ENCODE results near the gene ROBO1.

ROBO1 gene

DNA sequence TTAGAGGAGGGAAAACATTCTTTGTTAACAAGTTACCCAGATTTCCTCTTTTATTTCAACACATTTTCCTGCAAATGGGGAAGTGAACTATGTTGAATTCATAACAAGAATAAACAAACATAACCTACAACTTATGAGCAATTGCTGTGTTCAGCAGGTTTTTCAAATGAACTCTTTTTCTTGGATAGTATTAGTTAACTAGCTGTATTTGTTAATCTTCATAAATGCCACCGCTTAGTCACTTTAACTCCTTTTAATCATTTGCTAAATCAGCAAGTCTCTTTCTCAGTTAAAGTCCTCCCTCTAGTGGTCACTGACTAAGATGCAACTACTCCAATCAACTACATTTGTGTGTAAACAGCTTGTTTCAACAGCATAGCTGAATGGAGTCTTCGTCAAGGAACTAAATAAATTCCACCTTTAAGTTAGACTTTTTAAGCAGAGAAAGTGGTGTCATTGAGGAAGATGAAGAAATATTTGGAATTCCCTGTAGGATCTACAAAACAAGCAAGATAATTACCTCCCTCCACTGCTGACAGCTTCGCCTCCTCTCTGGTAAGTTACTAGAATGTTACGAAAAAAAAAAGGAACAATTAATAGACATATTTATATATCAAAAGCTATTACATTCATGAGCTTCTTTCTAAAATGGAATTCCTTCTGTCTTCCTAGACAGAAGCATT, 1122.0 kb downstream of the ROBO1 start:
- DNase-seq: peak; percentile 49

DNA sequence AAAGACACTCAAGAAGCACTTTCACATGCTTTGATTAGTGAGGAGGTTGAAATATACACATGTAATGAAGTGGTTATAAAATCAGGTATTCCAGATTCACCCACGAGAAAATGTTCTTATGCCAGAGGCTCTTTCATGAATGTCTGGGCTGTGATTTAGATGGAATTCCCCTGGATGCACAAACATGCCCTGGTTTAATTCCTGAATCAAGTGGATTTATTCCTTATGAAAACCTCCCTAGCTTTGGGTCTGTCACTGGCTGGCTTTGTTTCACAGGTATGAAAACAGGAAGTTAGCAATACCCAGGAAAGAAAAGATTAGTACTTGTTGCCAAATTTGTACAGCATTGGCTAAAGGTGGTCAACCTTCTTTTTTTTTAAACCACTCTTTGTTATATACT, 1123.0 kb downstream of the ROBO1 start:
- DNase-seq: no peak

DNA sequence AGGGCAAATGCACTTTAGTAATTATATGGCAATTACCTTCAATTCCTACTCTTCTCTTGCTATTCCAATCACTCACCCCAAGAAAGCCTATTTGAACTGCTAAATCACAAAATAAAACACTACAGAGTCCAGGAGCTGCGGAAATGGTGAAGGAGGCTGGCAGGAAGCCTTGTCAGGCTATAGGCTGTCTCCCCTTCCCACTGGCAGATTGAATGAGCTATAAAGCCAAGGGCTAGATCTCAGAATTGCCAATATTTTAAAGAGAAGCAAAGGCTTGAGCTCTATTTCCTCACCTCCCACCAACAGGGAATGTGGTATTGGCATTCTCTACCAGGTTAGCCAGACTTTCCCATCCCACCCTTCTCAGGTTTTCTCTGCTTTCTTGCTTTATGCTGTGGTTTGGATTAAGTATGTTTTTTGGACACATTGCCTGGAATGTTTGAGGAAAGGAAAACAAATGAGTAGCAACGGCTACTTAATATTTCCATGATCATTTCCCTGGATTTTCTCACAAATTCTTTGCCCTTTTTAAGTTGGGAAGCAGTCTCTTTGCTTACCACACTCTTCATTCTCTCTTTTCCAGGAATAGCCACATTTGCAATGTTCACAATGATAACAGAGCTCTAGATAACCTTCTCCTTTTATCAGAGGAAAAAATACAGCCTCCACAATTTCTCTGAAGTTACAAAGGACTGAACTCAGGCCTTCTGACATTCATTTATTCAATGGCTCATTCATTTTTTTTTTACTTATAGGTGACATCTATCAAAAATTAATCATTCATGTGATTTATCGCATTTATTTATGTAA, 1125.4 kb downstream of the ROBO1 start:
- DNase-seq: no peak

DNA sequence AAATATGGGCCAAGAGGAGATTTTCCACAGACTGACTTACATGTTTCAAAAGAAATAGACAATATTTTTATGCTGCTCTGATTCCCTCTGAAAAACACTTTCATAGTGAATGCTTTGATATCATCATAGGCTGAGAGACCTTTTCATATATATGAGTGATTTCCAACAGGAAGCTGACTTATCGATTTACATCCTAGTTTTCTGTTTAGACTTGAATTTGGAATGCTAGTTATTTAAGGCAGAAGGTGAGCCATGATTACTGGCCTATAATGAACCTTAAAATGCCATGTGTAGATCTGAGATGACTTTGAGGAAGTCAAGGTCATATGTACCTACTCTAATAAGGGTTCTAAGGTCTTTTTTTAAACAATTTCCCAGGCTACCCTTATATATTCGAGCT, 1126.1 kb downstream of the ROBO1 start:
- no peak for DNase-seq

DNA sequence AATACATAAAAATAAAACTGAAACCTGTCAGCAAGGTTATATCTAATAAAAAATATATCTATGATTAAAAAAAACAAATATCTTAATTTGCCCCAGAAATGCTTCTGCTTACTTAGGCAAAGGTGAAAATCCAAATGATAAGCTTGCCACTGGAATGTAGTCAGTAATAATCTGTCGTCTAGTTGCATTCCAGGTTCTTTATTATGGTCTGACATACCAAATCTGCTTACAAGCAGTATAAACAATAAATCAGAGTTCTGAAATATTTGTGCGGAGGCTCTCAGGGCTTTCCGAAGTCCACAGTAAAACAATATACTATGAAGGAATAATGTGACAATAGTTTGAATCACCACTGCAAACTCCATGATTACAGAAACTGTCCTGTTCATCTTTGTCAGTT, 1133.5 kb downstream of the ROBO1 start:
- DNase-seq: no peak

DNA sequence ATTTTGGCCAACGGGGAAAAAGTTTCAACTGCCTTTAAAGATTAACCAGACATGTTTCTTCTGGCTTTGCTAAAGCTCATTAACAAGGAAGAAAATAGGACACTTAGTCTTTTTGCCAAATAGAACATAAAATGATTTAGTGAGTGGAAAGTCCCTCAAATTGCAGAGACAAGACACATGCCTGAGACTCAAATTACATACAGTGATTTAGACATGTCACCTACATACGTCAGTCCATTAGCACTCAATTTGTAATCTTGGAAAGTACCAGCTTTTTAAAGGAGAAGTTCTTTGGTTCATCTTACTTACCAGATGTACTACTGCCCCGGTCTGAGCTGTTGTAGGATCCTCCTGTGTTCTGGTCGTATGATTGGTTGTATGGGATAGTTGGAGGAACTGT, 1134.2 kb downstream of the ROBO1 start:
- no peak for DNase-seq

DNA sequence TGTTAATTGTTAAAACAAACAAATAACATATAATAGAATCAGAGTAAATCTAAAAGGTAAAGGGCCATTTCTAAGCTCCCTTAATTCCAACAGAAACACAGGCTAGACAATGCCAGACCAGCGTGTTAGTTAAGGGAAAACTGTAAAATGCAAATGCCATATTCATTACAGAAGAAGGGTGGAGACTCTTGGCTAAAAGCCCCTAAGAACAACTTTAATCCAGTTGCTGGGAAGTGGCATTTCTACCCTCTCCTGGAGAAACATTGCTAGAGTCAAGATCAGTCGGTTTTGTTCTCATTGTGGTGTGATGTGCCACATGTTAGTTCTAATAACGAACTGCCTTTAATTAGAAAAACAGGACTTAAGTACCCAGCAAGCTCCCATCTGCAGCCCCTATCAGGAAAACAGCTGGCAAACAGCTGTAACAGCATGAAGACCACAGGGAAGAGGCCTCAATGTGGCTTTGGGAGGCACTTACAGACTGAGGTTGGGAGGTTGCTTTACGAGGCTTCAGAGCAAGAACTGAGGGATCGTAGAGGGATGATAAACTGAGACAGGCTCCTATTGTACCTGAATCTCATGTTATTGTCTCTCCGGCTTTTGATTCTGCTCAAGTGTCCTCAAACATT, 1134.8 kb downstream of the ROBO1 start:
- no peak for DNase-seq

DNA sequence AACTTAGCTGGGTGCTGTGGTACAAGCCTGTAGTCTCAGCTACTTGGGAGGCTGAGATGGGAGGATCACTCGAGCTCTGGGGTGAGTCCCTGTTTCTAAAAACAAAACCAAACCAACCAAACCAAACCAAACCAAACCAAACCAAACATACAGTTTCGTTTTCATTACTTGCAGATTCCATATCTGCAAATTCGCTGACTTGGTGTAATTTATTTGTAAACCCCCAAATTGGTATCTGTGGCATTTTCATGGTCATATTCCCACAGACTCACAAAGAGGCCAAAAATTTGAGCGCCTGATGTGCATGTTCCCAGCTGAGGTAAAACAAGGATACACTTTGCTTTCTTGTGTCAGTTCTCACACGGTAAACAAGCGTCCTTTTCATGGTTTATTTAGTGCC, 1138.3 kb downstream of the ROBO1 start:
- DNase-seq: no peak

DNA sequence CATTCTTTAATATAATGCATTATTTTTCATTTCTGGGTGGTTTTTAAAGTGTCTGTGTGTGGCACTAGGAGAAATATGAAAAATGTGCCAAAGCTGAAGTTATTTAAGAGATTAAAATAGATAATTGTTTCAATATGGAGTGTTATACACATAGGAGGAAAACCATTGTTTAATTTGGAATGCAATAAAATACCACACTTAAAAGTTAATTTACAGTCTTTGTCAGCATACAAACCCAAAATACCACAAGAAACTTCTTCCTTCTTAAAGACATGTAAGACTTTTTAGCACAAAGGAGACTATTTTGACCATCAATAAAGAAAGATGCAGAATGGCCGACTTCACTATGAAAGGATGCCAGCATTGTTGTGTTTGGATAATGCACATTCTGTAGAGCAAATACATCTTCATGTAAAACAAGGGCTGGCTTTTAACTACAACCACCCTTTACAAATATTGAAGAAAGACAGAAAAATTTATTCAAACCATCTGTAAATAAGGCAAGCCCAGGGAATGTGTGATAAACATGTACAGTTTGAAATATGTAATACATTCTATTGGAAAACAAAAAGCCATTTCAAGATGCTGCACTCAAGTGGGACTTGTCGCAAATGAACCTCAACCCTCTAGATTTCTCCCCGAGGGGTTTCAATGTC, 1146.6 kb downstream of the ROBO1 start:
- no peak for DNase-seq

DNA sequence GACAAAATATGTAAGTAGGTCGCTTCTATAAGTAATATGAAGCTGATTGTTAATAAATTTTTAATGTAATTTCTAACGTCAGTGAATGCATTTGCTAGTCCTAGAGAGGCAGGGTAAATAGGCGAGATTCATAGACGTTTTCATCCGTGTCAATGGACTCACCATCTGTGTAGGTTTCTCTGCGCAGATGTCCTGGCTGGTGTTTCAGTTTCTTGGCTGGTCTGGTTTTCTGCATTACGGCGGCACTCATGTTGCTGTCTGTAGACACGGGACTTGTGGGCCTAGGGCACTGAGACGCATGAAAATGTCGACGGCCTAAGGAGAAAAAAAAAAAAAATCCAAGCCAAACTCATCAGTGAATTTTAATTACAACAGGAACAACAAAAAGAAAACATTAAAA, 1153.3 kb downstream of the ROBO1 start:
- DNase-seq: peak; percentile 43

DNA sequence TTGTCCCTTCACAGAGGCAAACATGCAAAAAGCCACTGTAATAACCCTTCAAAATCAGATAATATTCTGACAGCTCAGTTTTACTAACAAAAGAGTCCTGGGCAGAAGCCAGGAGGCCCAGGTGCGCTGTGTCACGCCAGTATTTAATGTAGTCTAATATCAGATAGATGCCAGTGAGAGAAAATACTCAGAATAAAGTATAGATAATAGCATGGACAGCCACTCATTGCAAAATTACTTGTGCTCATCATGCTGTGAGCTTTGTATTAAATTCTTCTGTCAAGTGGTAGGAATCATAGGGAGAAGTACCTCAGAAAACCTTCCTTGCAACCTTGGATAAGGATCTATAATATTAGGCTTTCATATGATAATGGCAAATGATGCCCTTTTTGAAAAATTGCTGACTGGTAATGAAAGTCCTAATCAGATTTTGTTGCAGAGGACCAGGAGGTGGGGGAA, 1154.3 kb downstream of the ROBO1 start:
- DNase-seq: peak; percentile 45

DNA sequence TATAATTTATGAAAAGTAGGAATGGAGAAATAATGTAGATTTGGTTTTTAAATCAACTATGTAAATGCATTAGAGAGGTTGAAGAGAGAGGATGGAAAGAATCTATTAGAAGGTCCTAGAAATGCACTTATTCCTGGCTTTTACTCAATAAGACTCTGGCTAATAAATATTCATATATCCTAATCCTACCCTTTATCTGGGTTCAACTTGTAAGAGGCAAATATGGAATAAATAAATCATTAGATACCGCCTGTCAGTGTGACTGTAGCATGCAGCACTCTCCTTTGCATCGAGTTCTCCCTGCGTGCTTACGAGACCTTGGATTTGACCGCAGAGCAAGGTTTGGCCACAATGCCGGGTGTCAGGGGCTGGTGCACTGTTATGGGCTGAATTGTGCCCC, 1156.5 kb downstream of the ROBO1 start:
- DNase-seq: no peak

DNA sequence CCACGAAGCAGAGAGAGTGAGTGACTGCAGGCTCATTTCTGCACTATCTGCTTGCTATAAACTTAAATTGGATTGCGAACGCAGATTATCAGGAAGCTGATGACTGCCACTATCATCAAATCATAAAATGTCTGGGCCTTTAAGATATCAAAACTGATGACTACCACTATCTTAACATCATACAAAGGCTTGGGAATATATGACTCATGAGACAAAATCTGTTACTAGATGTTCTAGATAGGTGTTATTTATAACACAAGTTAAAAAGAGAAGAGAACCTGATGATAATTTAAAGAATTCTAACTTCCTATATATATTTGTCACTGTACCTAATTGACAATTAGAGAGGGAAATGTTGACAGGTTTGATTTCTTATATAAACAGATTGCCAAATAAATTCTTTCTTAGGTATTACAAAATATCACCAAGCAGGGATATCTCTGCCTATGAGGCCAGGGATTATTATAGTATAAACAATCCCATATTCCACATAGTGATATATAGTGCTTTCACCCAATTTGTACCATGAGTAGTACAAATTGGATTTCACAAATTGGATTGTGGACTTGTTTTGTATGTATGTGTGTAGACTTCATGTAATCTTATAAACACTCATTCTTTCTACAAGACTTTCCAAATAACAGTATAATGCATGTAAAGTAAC, 1157.2 kb downstream of the ROBO1 start:
- no peak for DNase-seq

DNA sequence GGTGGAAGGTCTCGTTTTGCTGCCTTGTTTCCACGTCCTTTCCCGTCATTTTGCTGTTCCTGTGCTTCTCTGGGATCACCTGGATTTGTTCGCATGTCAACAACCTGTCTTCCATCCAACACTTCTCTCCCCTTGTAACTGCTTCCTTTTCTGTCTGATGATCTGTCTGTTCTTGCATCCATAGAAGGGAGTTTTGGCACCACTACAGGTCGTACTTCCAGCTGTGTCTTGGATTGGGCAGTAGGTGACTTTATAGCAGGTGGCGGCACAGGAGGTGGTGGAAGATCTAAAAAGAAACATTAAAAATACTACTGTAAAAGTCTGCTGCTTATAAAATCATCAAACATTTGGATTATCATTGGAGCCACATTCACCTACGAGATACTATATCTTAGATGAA, 1161.0 kb downstream of the ROBO1 start:
- no peak for DNase-seq

DNA sequence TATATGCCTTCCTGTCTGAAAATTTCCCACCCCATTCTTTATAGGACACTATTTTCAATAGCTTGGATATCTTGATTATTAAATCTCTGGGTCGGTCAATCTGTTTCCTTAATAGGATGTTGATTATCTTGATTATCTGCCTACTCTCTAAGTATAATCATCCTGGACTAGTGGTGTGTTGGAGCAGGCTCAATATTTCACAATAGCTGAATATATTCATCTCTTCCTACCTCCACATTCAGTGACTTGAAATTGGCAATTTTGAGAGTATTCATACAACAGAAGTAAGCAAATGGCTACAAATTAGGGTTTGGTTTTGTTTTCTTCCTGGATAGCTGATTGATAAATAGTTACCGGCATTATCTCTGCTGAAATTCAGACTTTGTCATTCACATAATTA, 1162.6 kb downstream of the ROBO1 start:
- DNase-seq: no peak

DNA sequence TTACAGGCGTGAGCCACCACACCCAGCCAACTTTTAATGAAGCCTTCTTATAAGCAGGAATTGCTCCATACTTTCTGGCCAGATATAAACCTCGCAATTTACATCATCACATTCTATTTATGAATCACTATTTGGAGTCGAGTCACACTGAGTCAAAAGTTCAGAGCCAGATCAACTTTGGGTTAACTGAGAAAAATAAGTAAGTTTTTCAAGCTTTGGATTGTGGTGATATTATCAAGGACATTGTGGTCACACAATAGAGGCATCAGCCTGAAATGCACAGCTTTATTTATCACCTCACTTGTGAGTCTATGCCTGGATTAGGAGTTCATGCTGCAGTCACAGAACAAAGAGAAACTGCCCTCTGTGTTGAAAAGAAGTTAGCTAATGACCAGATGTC, 1163.5 kb downstream of the ROBO1 start:
- DNase-seq: no peak

DNA sequence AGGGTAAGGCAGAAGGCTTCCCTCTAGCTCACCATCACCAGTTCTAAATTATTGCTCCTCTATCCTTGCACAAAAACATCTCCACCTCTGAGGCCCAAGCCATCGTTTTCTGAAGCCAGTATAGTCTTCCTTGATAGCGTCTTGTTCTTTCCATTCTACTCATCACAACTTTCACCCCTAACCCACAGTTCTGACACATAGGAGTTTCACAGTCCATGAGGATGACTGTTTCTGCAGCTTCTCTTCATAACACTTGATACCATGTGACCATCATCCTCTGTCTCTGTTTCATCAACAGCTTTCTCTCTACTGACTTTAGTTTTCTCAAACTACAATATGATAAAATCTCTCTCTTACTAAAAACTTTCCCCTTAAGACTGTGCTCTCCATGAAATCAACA, 1166.5 kb downstream of the ROBO1 start:
- no peak for DNase-seq

DNA sequence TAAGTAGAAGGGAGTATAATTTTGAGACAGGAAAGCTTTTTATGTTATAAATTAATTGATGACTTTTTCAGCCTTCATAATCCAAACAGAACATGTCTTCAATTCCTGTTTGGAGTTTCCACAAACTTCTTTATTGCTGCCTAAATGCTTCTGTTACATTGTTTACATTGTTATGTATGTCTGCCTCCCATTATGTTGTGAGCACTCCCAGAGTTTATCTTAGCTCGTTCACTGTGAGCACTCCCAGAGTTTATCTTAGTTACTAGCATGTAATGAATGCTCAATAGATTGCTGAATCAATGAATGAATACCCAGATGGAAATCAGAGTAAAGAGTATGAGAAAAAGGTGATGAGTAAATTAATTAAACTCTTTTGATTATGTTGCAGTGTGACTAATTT, 1178.0 kb downstream of the ROBO1 start:
- DNase-seq: no peak

DNA sequence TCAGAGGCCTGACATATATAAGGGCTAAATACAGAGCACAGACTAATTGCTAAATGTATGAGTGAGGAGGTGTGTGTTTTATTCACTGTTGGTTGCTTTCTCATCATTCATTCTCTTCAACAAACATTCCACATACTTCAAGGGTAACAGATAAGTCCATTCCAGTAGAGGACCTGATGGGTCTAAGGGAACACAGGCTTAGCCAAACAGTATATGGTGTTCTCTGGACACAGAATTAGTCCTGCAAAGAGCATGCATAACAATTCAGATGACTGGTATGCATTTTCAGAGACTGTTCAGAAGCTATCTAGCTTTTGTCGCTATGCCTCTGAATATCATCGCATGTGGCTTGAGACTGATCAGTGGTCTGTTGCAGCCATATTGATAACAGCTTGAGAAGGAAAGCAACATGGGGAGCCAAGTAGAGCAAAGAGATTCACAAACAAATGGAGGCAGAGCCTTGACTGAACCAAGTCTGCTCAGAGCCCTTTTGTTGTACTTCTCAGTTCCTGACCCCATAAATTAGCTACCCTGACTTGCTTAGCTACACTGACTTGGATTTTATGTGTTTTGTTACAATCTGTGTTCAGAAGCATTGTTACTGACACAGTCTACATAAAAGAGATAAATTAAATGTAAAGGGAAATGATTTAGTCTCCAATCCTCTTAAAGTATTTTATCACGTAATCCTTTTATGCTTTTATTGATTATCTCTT, 1178.7 kb downstream of the ROBO1 start:
- DNase-seq: no peak

DNA sequence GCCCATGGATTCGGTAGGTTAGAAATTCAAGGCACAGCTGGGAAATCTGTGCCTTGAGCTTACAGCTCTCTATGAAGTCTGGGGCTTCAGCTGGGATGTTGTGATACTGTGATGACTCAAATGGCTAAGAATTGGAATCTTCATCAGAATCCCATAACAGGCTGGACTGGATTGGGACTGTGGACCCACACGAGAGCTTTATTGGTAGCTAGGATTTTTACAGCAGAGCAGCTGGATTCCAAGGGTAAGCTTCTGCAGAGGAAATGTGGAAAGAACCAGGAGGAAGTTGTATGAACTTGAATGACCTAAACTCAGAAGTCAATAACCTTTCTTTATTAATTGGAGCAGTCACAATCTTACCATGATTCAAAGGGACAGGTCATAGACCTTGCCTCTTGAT, 1187.1 kb downstream of the ROBO1 start:
- DNase-seq: no peak

DNA sequence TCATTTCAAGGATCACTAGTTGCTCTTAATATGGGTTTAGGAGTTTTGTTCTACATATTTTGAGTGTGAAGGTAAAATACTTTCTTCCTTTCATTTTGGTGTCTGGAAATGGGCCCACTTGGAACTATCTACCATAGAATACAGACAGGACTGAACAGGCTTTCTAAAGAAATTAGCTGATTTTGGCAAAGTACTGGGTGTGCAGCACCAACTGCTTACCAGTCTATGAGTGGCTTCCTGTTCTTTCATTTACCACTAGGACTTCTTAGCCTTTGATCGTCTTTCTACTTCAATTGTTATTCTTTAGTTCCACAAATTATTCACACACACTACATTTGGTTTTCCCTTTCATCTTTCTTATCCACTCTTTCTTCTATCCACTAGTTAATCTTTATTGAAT, 1196.3 kb downstream of the ROBO1 start:
- DNase-seq: no peak

DNA sequence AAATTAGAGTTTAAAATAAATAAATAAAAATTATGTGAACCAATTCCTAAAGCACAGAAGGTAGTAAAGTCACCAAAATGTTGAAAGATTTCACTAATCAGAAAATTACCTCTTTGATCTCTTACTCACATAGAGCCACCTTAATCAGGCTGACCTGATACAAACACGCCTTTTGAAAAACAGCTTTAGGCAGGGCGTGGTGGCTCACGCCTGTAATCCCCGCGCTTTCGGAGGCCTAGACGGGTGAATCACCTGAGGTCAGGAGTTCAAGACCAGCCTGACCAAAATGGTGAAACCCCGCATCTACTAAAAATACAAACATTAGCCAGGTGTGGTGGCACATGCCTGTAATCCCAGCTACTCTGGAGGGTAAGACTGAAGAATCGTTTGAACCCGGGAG, 1197.3 kb downstream of the ROBO1 start:
- DNase-seq: no peak

Measured in NCI-H1092 (cell line).